Measurements from ENCODE around the gene GRM8. TPM values are rescaled to one million over a fixed set of nuclear protein-coding genes. Genes with fewer than 3 reads are reported as not detected.

Gene GRM8
- polyA plus RNA-seq, 2 of the 4 experiments (the other 2 are of a cell fraction), result 0.06 TPM; not detected in 1

GRCh38 chr7:126483972-126484371 lies 768.8 kb downstream of the GRM8 start:
- FAIRE-seq (no peak), ATAC-seq (no peak), DNase-seq (ENCODE audit: low read depth in 1 of 2, low spot score in 1 of 2) (no peak)
- H3K9me3 ChIP-seq, result no peaks in the 10 kb centered on the region
- CTCF ChIA-PET, result no interaction called here
- no peak overlapping the region for H3K4me2 ChIP-seq
- POLR2A ChIA-PET, result no interaction called here
- H3K4me3 ChIP-seq, result no peak overlapping the region
- 17% methylated on average over 3 of the region's 3 CpGs for WGBS (ENCODE audit: missing lambda C conversion rate)
- TF ChIP-seq RFX5 (IDR thresholded peaks at IDR 0.05), result no peak
- no peak for TF ChIP-seq KDM5A (IDR thresholded peaks at IDR 0.05)
- TF ChIP-seq HOXB13 (CRISPR knock-in tag; IDR thresholded peaks at IDR 0.05; ENCODE audit: low read depth), result no peak
- no peak for TF ChIP-seq HOXA7 (CRISPR knock-in tag; IDR thresholded peaks at IDR 0.05)
- no peak for TF ChIP-seq HES2 (IDR thresholded peaks at IDR 0.05)
- no peak for TF ChIP-seq FOXS1 (CRISPR knock-in tag; IDR thresholded peaks at IDR 0.05)
- no peak for TF ChIP-seq FOSL2 (IDR thresholded peaks at IDR 0.05)
- no peak for TF ChIP-seq FOSL2 (CRISPR knock-in tag; IDR thresholded peaks at IDR 0.05)
- H3K4me1 ChIP-seq, result no peaks in the 10 kb centered on the region
- no peak overlapping the region for H3K27ac ChIP-seq

GRCh38 chr7:126472825-126473224 lies 779.9 kb downstream of the GRM8 start:
- H3K4me2 ChIP-seq, result no peak overlapping the region
- H3K4me3 ChIP-seq, result no peak overlapping the region
- TF ChIP-seq KDM1A (IDR thresholded peaks at IDR 0.05; ENCODE audit: low read depth) (no peak), GATA3 (IDR thresholded peaks at IDR 0.05; ENCODE audit: borderline replicate concordance) (no peak), BHLHE40 (IDR thresholded peaks at IDR 0.05; ENCODE audit: low read depth, low read length) (no peak), CTCF (IDR thresholded peaks at IDR 0.05) (no peak), ESRRA (IDR thresholded peaks at IDR 0.05; ENCODE audit: borderline replicate concordance, low read length) (no peak), TP53 (CRISPR knock-in tag; IDR thresholded peaks at IDR 0.05) (no peak), POLR2A (IDR thresholded peaks at IDR 0.05; ENCODE audit: low read length) (no peak), FOXS1 (CRISPR knock-in tag; IDR thresholded peaks at IDR 0.05) (no peak)
- TF ChIP-seq, protein P1, sequence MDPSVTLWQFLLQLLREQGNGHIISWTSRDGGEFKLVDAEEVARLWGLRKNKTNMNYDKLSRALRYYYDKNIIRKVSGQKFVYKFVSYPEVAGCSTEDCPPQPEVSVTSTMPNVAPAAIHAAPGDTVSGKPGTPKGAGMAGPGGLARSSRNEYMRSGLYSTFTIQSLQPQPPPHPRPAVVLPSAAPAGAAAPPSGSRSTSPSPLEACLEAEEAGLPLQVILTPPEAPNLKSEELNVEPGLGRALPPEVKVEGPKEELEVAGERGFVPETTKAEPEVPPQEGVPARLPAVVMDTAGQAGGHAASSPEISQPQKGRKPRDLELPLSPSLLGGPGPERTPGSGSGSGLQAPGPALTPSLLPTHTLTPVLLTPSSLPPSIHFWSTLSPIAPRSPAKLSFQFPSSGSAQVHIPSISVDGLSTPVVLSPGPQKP (IDR thresholded peaks at IDR 0.05; ENCODE audit: low read depth, low read length), result no peak
- ChIA-PET POLR2A (no interaction called here), CTCF (no interaction called here)
- FAIRE-seq, result no peak
- no peaks in the 10 kb centered on the region for H3K4me1 ChIP-seq
- no peak for DNase-seq (ENCODE audit: low read depth in 1 of 2, low spot score in 1 of 2)
- ATAC-seq, result no peak
- no peak overlapping the region for H3K27ac ChIP-seq
- H3K9me3 ChIP-seq, result peaks cover 5% of the 10 kb centered on the region; the same call in 1 of the 3 replicates

DNA sequence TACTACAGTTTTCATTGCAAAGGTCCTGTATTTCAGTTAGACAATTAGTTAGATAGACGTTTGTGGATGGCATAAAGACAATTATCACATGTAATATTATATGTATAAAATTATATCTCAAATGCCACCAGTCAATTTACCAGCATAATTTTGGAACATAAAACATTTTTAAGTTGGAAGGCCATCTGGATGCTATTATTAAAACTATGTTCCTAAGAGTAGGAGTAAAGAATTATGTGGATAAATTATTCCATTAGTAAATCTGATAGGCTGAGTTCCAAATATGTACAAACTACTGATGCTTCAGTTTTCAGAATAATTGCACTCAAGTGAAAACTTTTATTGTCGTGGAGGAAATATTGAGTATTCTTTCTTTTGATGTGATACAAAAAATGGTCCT lies 790.3 kb downstream of the GRM8 start:
- ChIA-PET CTCF (no interaction called here), POLR2A (no interaction called here)
- FAIRE-seq (no peak), DNase-seq (ENCODE audit: low read depth in 1 of 2, low spot score in 1 of 2) (no peak), ATAC-seq (no peak)
- Histone ChIP-seq H3K4me3 (no peak overlapping the region), H3K4me1 (no peaks in the 10 kb centered on the region), H3K9me3 (no peaks in the 10 kb centered on the region), H3K27ac (no peak overlapping the region), H3K4me2 (no peak overlapping the region)
- TF ChIP-seq NFE2L2 (conservative IDR thresholded peaks at IDR 0.05; ENCODE audit: low read length) (no peak), RARB (CRISPR knock-in tag; IDR thresholded peaks at IDR 0.05) (no peak), EHF (CRISPR knock-in tag; IDR thresholded peaks at IDR 0.05) (no peak)
- WGBS (ENCODE audit: missing lambda C conversion rate), result 3% methylated on average over 2 of the region's 2 CpGs

GRCh38 chr7:126460664-126461063 lies 792.1 kb downstream of the GRM8 start:
- ChIA-PET POLR2A (no interaction called here), CTCF (no interaction called here)
- Histone ChIP-seq H3K27ac (no peak overlapping the region), H3K9me3 (no peaks in the 10 kb centered on the region), H3K4me2 (no peak overlapping the region), H3K4me1 (no peaks in the 10 kb centered on the region), H3K4me3 (no peak overlapping the region)
- FAIRE-seq (no peak), ATAC-seq (no peak), DNase-seq (ENCODE audit: low read depth in 1 of 2, low spot score in 1 of 2) (no peak)
- TF ChIP-seq, protein P2, sequence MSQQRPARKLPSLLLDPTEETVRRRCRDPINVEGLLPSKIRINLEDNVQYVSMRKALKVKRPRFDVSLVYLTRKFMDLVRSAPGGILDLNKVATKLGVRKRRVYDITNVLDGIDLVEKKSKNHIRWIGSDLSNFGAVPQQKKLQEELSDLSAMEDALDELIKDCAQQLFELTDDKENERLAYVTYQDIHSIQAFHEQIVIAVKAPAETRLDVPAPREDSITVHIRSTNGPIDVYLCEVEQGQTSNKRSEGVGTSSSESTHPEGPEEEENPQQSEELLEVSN (IDR thresholded peaks at IDR 0.05; ENCODE audit: borderline replicate concordance, low read depth), result no peak
- TF ChIP-seq PHF8 (IDR thresholded peaks at IDR 0.05; ENCODE audit: borderline replicate concordance, low read depth) (no peak), CHD4 (IDR thresholded peaks at IDR 0.05; ENCODE audit: borderline replicate concordance) (no peak), ZNF302 (CRISPR knock-in tag; IDR thresholded peaks at IDR 0.05) (no peak), HOXA7 (CRISPR knock-in tag; IDR thresholded peaks at IDR 0.05) (no peak), ZFP36 (IDR thresholded peaks at IDR 0.05; ENCODE audit: borderline replicate concordance, partially characterized antibody) (no peak), EHMT2 (IDR thresholded peaks at IDR 0.05; ENCODE audit: low read depth) (no peak), SMC3 (IDR thresholded peaks at IDR 0.05) (no peak), RAD21 (conservative IDR thresholded peaks at IDR 0.05 in 1 of 2, IDR thresholded peaks at IDR 0.05 in 1 of 2) (no peak)
- TF ChIP-seq, protein P3, sequence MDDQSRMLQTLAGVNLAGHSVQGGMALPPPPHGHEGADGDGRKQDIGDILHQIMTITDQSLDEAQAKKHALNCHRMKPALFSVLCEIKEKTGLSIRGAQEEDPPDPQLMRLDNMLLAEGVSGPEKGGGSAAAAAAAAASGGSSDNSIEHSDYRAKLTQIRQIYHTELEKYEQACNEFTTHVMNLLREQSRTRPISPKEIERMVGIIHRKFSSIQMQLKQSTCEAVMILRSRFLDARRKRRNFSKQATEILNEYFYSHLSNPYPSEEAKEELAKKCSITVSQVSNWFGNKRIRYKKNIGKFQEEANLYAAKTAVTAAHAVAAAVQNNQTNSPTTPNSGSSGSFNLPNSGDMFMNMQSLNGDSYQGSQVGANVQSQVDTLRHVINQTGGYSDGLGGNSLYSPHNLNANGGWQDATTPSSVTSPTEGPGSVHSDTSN (IDR thresholded peaks at IDR 0.05), result no peak
- 11% methylated on average over 2 of the region's 2 CpGs for WGBS (ENCODE audit: missing lambda C conversion rate)
